HCT116 (cell line): ENCODE data around the gene TMEM132D. TPM values are rescaled to one million over a fixed set of nuclear protein-coding genes. Genes with fewer than 3 reads are reported as not detected.

Experiments used
- ATAC-seq: fragments of 200-7000 bp; cut with Tn5 transposase; 2 replicates; pipeline ENCODE4 v1.9.1; 2020; ENCODE audit warnings: mild to moderate bottlenecking, moderate library complexity
- BruUV-seq: library from RNA; stranded (reverse); fragments of 400-500 nt; replicated peaks from 2 replicates; lab custom pipeline; 2021; lab: Mats Ljungman, UMichigan
- CTCF ChIA-PET: fragments of 300-600 bp; sonication (Branson Sonifier 250); formaldehyde crosslinking; loops from one replicate; lab custom pipeline; 2021; ENCODE audit warnings: antibody characterized with exemption; lab: Charles Lee
- POLR2A ChIA-PET: fragments of 300-600, 350-600 bp; sonication (Branson Sonifier 250); formaldehyde crosslinking; loops from one replicate; lab custom pipeline; 2021; ENCODE audit warnings: antibody characterized with exemption; lab: Charles Lee
- RAD21 ChIA-PET, 2 experiments: fragments of 300-600 bp; sonication (Branson Sonifier 250); formaldehyde crosslinking; loops; one replicate each; lab custom pipeline; 2023; ENCODE audit warnings: low total read pairs in 2 of 2; ENCODE audit not compliant: uncharacterized antibody in 2 of 2, unreplicated experiment in 2 of 2, low non-redundant PET in 1 of 2; lab: Charles Lee
- DNase-seq: peaks from one replicate; pipeline ENCODE4 v3.0.0-alpha.2; 2010; ENCODE audit warnings: low read depth, low spot score
- H2AFZ ChIP-seq: fragments of 200-600 bp; shearing (Covaris generic), sonication (generic); 2 replicates; pipeline ENCODE4 v1.6.1; 2017; ENCODE audit warnings: low read depth, mixed run types, mixed read lengths, antibody characterized with exemption, low read length; ENCODE audit not compliant: poor library complexity, severe bottlenecking
- H3K27ac ChIP-seq: 2 replicates; pipeline ENCODE4 v1.5.1; 2012; ENCODE audit warnings: low read depth, low read length
- H3K27me3 ChIP-seq: fragments of 200-600 bp; sonication (generic); 2 replicates; pipeline ENCODE4 v1.6.1; 2016; ENCODE audit warnings: mixed run types, low read length, mixed read lengths; ENCODE audit not compliant: insufficient read depth
- H3K36me3 ChIP-seq, 2 experiments: fragments of 200-500 bp in 1 of 2; fragments of 200-600 bp in 1 of 2; sonication (Bioruptor generic) in 1 of 2; sonication (generic) in 1 of 2; 2 replicates each; pipeline versions ENCODE4 v1.5.1 to v1.6.1; 2014 to 2016; ENCODE audit warnings: low read length in 2 of 2, inconsistent platforms in 1 of 2, mixed read lengths in 1 of 2, mixed run types in 1 of 2; ENCODE audit not compliant: insufficient read depth in 2 of 2, control insufficient read depth in 1 of 2
- H3K4me1 ChIP-seq, 2 experiments: fragments of 200-600 bp in 1 of 2; sonication (generic) in 1 of 2; 2 replicates each; pipeline versions ENCODE4 v1.5.1 to v1.6.1; 2012 to 2017; ENCODE audit warnings: low read length in 2 of 2, inconsistent platforms in 1 of 2, mild to moderate bottlenecking in 1 of 2, mixed read lengths in 1 of 2, mixed run types in 1 of 2, moderate library complexity in 1 of 2; ENCODE audit not compliant: insufficient read depth in 2 of 2, control insufficient read depth in 1 of 2
- H3K4me2 ChIP-seq: fragments of 200-600 bp; sonication (generic); 2 replicates; pipeline ENCODE4 v1.6.1; 2017; ENCODE audit warnings: mixed run types, low read length, mixed read lengths
- H3K4me3 ChIP-seq, 2 experiments: fragments of 200-600 bp in 1 of 2; sonication (generic) in 1 of 2; replicated peaks in 1 of 2; 2 replicates each; pipeline ENCODE4 v1.5.1; 2011 to 2016; ENCODE audit warnings: low read length in 2 of 2, control low read depth in 1 of 2, low read depth in 1 of 2, mild to moderate bottlenecking in 1 of 2, mixed read lengths in 1 of 2, mixed run types in 1 of 2
- H3K79me2 ChIP-seq: fragments of 200-600 bp; sonication (generic); 2 replicates; pipeline ENCODE4 v1.6.1; 2017; ENCODE audit warnings: mild to moderate bottlenecking, mixed run types, low read length, moderate library complexity, mixed read lengths; ENCODE audit not compliant: insufficient read depth
- H3K9ac ChIP-seq: fragments of 200-600 bp; sonication (generic); 2 replicates; pipeline ENCODE4 v1.6.1; 2016; ENCODE audit warnings: low read length, mixed read lengths
- H3K9me2 ChIP-seq: fragments of 200-600 bp; sonication (generic), shearing (Covaris generic); 2 replicates; pipeline ENCODE4 v1.6.1; 2017; ENCODE audit warnings: mixed run types, mild to moderate bottlenecking, moderate library complexity; ENCODE audit not compliant: insufficient read depth
- H3K9me3 ChIP-seq, 2 experiments: fragments of 200-500 bp in 1 of 2; fragments of 200-600 bp in 1 of 2; sonication (Bioruptor generic) in 1 of 2; sonication (generic) in 1 of 2; 2 replicates each; pipeline ENCODE4 v1.6.1; 2014 to 2017; ENCODE audit warnings: low read length in 2 of 2, mixed read lengths in 2 of 2, inconsistent platforms in 1 of 2, low read depth in 1 of 2, mild to moderate bottlenecking in 1 of 2, mixed run types in 1 of 2, moderate library complexity in 1 of 2; ENCODE audit not compliant: control insufficient read depth in 1 of 2, insufficient read depth in 1 of 2
- H4K20me1 ChIP-seq: fragments of 200-600 bp; sonication (generic), shearing (Covaris generic); 2 replicates; pipeline ENCODE4 v1.6.1; 2017; ENCODE audit warnings: mixed run types, mild to moderate bottlenecking, moderate library complexity; ENCODE audit not compliant: insufficient read depth
- ATF3 ChIP-seq: IDR thresholded peaks from 2 replicates; pipeline ENCODE4 v1.6.1; 2012
- CBX3 ChIP-seq: IDR thresholded peaks from 2 replicates; pipeline ENCODE4 v1.6.1; 2012; ENCODE audit warnings: low read depth
- ELF1 ChIP-seq: IDR thresholded peaks from 2 replicates; pipeline ENCODE4 v1.6.1; 2012; ENCODE audit warnings: low read depth, borderline replicate concordance
- EZH2 ChIP-seq: fragments of 200-600 bp; sonication (generic); IDR thresholded peaks from 2 replicates; pipeline ENCODE4 v1.6.1; 2017; ENCODE audit warnings: antibody characterized with exemption, mixed run types
- EZH2phosphoT487 ChIP-seq: fragments of 200-600 bp; IDR thresholded peaks from 2 replicates; pipeline ENCODE4 v1.6.1; 2018; ENCODE audit warnings: antibody characterized with exemption, borderline replicate concordance
- MAX ChIP-seq: IDR thresholded peaks from 2 replicates; pipeline ENCODE4 v1.6.1; 2012
- POLR2A ChIP-seq: IDR thresholded peaks from 2 replicates; pipeline ENCODE4 v1.7.0; 2011; ENCODE audit warnings: borderline replicate concordance; ENCODE audit not compliant: insufficient read depth, insufficient read length; ENCODE audit errors: extremely low read depth
- RAD21 ChIP-seq: IDR thresholded peaks from 2 replicates; pipeline ENCODE4 v1.6.1; 2012; ENCODE audit warnings: low read depth, mild to moderate bottlenecking
- SIN3A ChIP-seq: IDR thresholded peaks from 2 replicates; pipeline ENCODE4 v1.6.1; 2012; ENCODE audit warnings: low read depth
- SRF ChIP-seq: IDR thresholded peaks from 2 replicates; pipeline ENCODE4 v1.6.1; 2012; ENCODE audit warnings: low read depth
- ZBTB33 ChIP-seq: IDR thresholded peaks from 2 replicates; pipeline ENCODE4 v1.6.1; 2011; ENCODE audit warnings: mild to moderate bottlenecking, low read length, moderate library complexity; ENCODE audit not compliant: insufficient replicate concordance; ENCODE audit errors: extremely low read depth
- intact Hi-C: fragments of 100-400 bp; cut with micrococcal nuclease; formaldehyde crosslinking; loops from 2 replicates; pipeline ENCODE4 v1.10.0; 2022
- total RNA-seq: library from RNA; stranded (reverse); gene quantifications from one replicate; pipeline ENCODE4 v1.2.1, GENCODE V29; 2021; ENCODE audit not compliant: unreplicated experiment

Gene TMEM132D
- total RNA-seq, 1 experiment from 2014 or later, result not detected

GRCh38 chr12:129371268-129371667 is 532.6 kb downstream of the TMEM132D start:
- Histone ChIP-seq H3K9ac (no peak overlapping the region), H3K4me1 (no peaks in the 10 kb centered on the region), H3K27me3 (no peaks in the 10 kb centered on the region), H2AFZ (no peak overlapping the region), H3K36me3 (no peaks in the 10 kb centered on the region), H3K9me2 (no peaks in the 10 kb centered on the region), H3K27ac (no peak overlapping the region), H3K9me3 (peaks cover 14 to 29% of the 10 kb centered on the region in 2 experiments; a peak in 2 of 4 replicates), H3K4me2 (no peak overlapping the region), H4K20me1 (no peaks in the 10 kb centered on the region), H3K4me3 (no peak overlapping the region), H3K79me2 (no peaks in the 10 kb centered on the region)
- ATAC-seq, result no peak
- ChIA-PET CTCF (no interaction called here), RAD21 (no interaction called here), POLR2A (no interaction called here)
- no peak for TF ChIP-seq EZH2
- no peak for TF ChIP-seq CBX3
- no peak for TF ChIP-seq MAX
- no peak for TF ChIP-seq SIN3A
- no peak for TF ChIP-seq POLR2A
- TF ChIP-seq RAD21, result no peak
- BruUV-seq, result no TSS peak
- intact Hi-C loops, result no loop called here
- DNase-seq, result no peak

- Histone ChIP-seq H3K27me3 (no peaks in the 10 kb centered on the region), H3K9ac (no peak overlapping the region), H3K4me2 (no peak overlapping the region), H3K27ac (no peak overlapping the region), H3K4me3 (no peak overlapping the region), H3K9me2 (no peaks in the 10 kb centered on the region), H3K79me2 (no peaks in the 10 kb centered on the region), H3K9me3 (peaks cover 14 to 28% of the 10 kb centered on the region in 2 experiments; a peak in 2 of 4 replicates), H3K4me1 (no peaks in the 10 kb centered on the region), H3K36me3 (no peaks in the 10 kb centered on the region), H4K20me1 (no peaks in the 10 kb centered on the region), H2AFZ (no peak overlapping the region)
- intact Hi-C loops, result no loop called here
- ATAC-seq, result no peak
- RAD21 ChIA-PET, result no interaction called here
- CTCF ChIA-PET, result no interaction called here
- no peak for DNase-seq
- BruUV-seq, result no TSS peak
- TF ChIP-seq EZH2phosphoT487 (no peak), ATF3 (no peak), ELF1 (no peak), EZH2 (no peak), SIN3A (no peak), SRF (no peak), ZBTB33 (no peak)
- POLR2A ChIA-PET, result no interaction called here
Measured at GRCh38 chr12:129366656-129367055, 537.2 kb downstream of the TMEM132D start.
